Esophagus squamous epithelium (tissue), 5 donors: ENCODE measurements around the gene DNM2. TPM values are rescaled to one million over a fixed set of nuclear protein-coding genes. Genes with fewer than 3 reads are reported as not detected.
A peak's percentile ranks its signal among the peaks of the same experiment; 100 is the strongest.
"Not testable (repeated sequence)": the region's sequence is repeated elsewhere in the genome, so short reads cannot be mapped to it uniquely, and the experiment has no call there.

ENCODE experiments used
- DNase-seq: peaks from one replicate; lab custom pipeline; 2025; lab: John Stamatoyannopoulos, UW
- H3K27ac ChIP-seq, 4 donors: fragments of 200-600 bp; sonication (generic); one replicate each; pipeline ENCODE4 v1.5.1; 2016 to 2019; ENCODE audit warnings: mild to moderate bottlenecking in 1 of 4
- H3K27me3 ChIP-seq, 4 donors: fragments of 200-600 bp; sonication (generic); 1 replicate in 3 of 4; 2 replicates in 1 of 4; pipeline versions ENCODE4 v1.5.1 to v1.6.0; 2017 to 2021; ENCODE audit warnings: antibody characterized with exemption in 1 of 4
- H3K36me3 ChIP-seq, 3 donors: fragments of 200-600 bp; sonication (generic); one replicate each; pipeline ENCODE4 v1.5.1; 2016 to 2019
- H3K4me1 ChIP-seq, 3 donors: fragments of 200-600 bp; sonication (generic); one replicate each; pipeline ENCODE4 v1.5.1; 2017 to 2019
- H3K4me3 ChIP-seq, 4 donors: fragments of 200-600 bp; sonication (generic); 1 replicate in 3 of 4; 2 replicates in 1 of 4; pipeline ENCODE4 v1.5.1; 2016 to 2019; ENCODE audit warnings: mild to moderate bottlenecking in 2 of 4, moderate library complexity in 1 of 4
- H3K9me3 ChIP-seq, 3 donors: fragments of 200-600 bp; sonication (generic); one replicate each; pipeline ENCODE4 v1.5.1; 2016 to 2019
- CTCF ChIP-seq, 6 experiments: fragments of 450-650 bp in 4 of 6; fragments of 200-600 bp in 2 of 6; sonication (generic) in 2 of 6; IDR thresholded peaks; one replicate each; pipeline ENCODE4 v1.5.1; 2016 to 2019; ENCODE audit warnings: antibody characterized with exemption in 6 of 6, mild to moderate bottlenecking in 4 of 6, moderate library complexity in 4 of 6
- POLR2A ChIP-seq, 4 donors: fragments of 450-650 bp; IDR thresholded peaks; one replicate each; pipeline ENCODE4 v1.6.1; 2017; ENCODE audit warnings: antibody characterized with exemption in 4 of 4, mild to moderate bottlenecking in 4 of 4, moderate library complexity in 3 of 4
- WGBS, 2 donors: methylation state at CpG; one replicate each; pipeline ENCODE4 v1.1.5; 2018; 5-methylcytosine and 5-hydroxymethylcytosine counted together
- intact Hi-C: fragments of 100-400 bp; cut with DNase I; formaldehyde crosslinking; loops from one replicate; pipeline ENCODE4 v1.15.0; 2022
- small RNA-seq, 4 donors: library from RNA; depleted of rRNA; stranded (forward); fragments of <200 nt; gene quantifications; one replicate each; pipeline ENCODE3, GENCODE V24; 2016
- total RNA-seq, 4 donors: library from RNA; depleted of rRNA; stranded (reverse); fragments of >200 nt; gene quantifications; one replicate each; pipeline ENCODE4 v1.1.0, GENCODE V29; 2016
- donor health status: DM: yes; HTN: yes; CAD: no.

Gene DNM2
- total RNA-seq, 4 donors from 2014 or later: 79.9 to 138 (median 102) TPM

GRCh38 chr19:10872546-10873107 is 154.7 kb downstream of the DNM2 start:
- Histone ChIP-seq H3K4me3 (peak overlapping the region; percentile 88 to 94 (median 92)), H3K36me3 (no peaks in the 10 kb centered on the region), H3K9me3 (no peaks in the 10 kb centered on the region), H3K27me3 (no peaks in the 10 kb centered on the region), H3K27ac (peak overlapping the region; percentile 92 to 95 (median 93)), H3K4me1 (peaks cover 10 to 53% (median 24%) of the 10 kb centered on the region in 3 donors)
- no peak for DNase-seq
- TF ChIP-seq CTCF (IDR thresholded peaks at IDR 0.05): peak in 1 of 6 experiments; percentile 1
- no peak for TF ChIP-seq POLR2A (IDR thresholded peaks at IDR 0.05)
- 1 to 5% methylated on average over 9 to 15 of the region's 16 CpGs for WGBS, 2 donors
- intact Hi-C loops: loop anchor here (5.0 kb wide), 1 partner anchor 55 kb away; the partner anchor contains the start of genes TIMM29 and YIPF2

GRCh38 chr19:10874024-10874423 is 156.1 kb downstream of the DNM2 start:
- Histone ChIP-seq H3K4me1 (peaks cover 13 to 67% (median 35%) of the 10 kb centered on the region in 3 donors), H3K27me3 (no peaks in the 10 kb centered on the region), H3K9me3 (no peaks in the 10 kb centered on the region), H3K27ac (no peak overlapping the region), H3K36me3 (no peaks in the 10 kb centered on the region), H3K4me3 (no peak overlapping the region)
- no peak for DNase-seq
- intact Hi-C loops: loop anchor here (5.0 kb wide), 1 partner anchor 53 kb away; the partner anchor contains the start of genes TIMM29 and YIPF2
- 79 to 86% methylated on average over 1 of the region's 1 CpG for WGBS, 2 donors
- no peak for TF ChIP-seq CTCF (IDR thresholded peaks at IDR 0.05)
- no peak for TF ChIP-seq POLR2A (IDR thresholded peaks at IDR 0.05)

GRCh38 chr19:10876459-10877240 is 158.8 kb downstream of the DNM2 start:
- intact Hi-C loops: no loop called here
- 59 to 66% methylated on average over 5 to 8 of the region's 10 CpGs for WGBS, 2 donors
- H3K27ac ChIP-seq: peak overlapping the region in 3 of 4 donors; percentile 22 to 72 (median 66)

GRCh38 chr19:10877608-10878007 is 159.7 kb downstream of the DNM2 start:
- intact Hi-C loops, DNase-seq, H3K36me3 ChIP-seq, H3K4me3 ChIP-seq, H3K27me3 ChIP-seq, H3K9me3 ChIP-seq: not testable (repeated sequence)
- H3K4me1 ChIP-seq: peaks cover 16 to 84% (median 45%) of the 10 kb centered on the region in 3 donors
- H3K27ac ChIP-seq: peak overlapping the region in 3 of 4 donors; percentile 66 to 72 (median 66)
- WGBS, 2 donors: 92 to 96% methylated on average over 9 of the region's 9 CpGs

More at GRCh38 chr19:10876459-10877240, 158.8 kb downstream of the DNM2 start:
- H3K36me3 ChIP-seq: peaks cover 0 to 5% (median 0%) of the 10 kb centered on the region in 3 donors
- H3K4me3 ChIP-seq: no peak overlapping the region
- no peaks in the 10 kb centered on the region for H3K9me3 ChIP-seq
- no peak for DNase-seq
- peaks cover 20 to 84% (median 42%) of the 10 kb centered on the region in 3 donors for H3K4me1 ChIP-seq
- TF ChIP-seq POLR2A (IDR thresholded peaks at IDR 0.05) (no peak), CTCF (IDR thresholded peaks at IDR 0.05) (no peak)
- H3K27me3 ChIP-seq: no peaks in the 10 kb centered on the region

- H3K9me3 ChIP-seq: no peaks in the 10 kb centered on the region
- intact Hi-C loops: no loop called here
- DNase-seq: no peak
- peaks cover 10 to 78% (median 39%) of the 10 kb centered on the region in 3 donors for H3K4me1 ChIP-seq
- 48 to 62% methylated on average over 3 of the region's 3 CpGs for WGBS, 2 donors
- no peak overlapping the region for H3K4me3 ChIP-seq
- no peaks in the 10 kb centered on the region for H3K27me3 ChIP-seq
- H3K36me3 ChIP-seq: peaks cover 0 to 7% (median 0%) of the 10 kb centered on the region in 3 donors
- no peak for TF ChIP-seq CTCF (IDR thresholded peaks at IDR 0.05)
- no peak for TF ChIP-seq POLR2A (IDR thresholded peaks at IDR 0.05)
- peak overlapping the region; percentile 66 to 72 (median 66) for H3K27ac ChIP-seq
Observed at GRCh38 chr19:10878253-10878652, 160.4 kb downstream of the DNM2 start.

Small RNAs within 50 kb of the gene (small RNA-seq; reads per million reads assigned to genes)
- gene MIR199A1 (0 reads per million in 4 donors), gene MIR4748 (0 reads per million in 4 donors), gene MIR638 (0 reads per million in 4 donors), gene MIR6793 (0 to 0.21 (median 0) reads per million in 4 donors)

Other genes with a start within 250 kb of the DNM2 start
- 10 to 100 TPM; 66.2 to 86.9 (median 76.4) TPM for gene KEAP1, start 214.7 kb upstream of the DNM2 start, total RNA-seq
- 10 to 100 TPM in 3 of 4 donors, 1 to 10 TPM in 1; 8.9 to 27.2 (median 16.3) TPM for gene S1PR5, start 200.6 kb upstream of the DNM2 start, total RNA-seq
- gene ATG4D, start 174.2 kb upstream of the DNM2 start, total RNA-seq: 10 to 100 TPM; 46.5 to 59.3 (median 51.4) TPM
- 10 to 100 TPM; 18.2 to 30.3 (median 23.9) TPM for gene KRI1, start 152.1 kb upstream of the DNM2 start, total RNA-seq
- gene CDKN2D, start 149.1 kb upstream of the DNM2 start, total RNA-seq: 10 to 100 TPM in 1 of 4 donors, 1 to 10 TPM in 3; 5.1 to 14.4 (median 6.2) TPM
- 10 to 100 TPM; 24.8 to 67.0 (median 57.1) TPM for gene AP1M2, start 130.8 kb upstream of the DNM2 start, total RNA-seq
- 10 to 100 TPM; 59.7 to 82.8 (median 69.8) TPM for gene SLC44A2, start 92.5 kb upstream of the DNM2 start, total RNA-seq
- 100 to 1,000 TPM in 2 of 4 donors, 10 to 100 TPM in 2; 68.7 to 123 (median 98.3) TPM for gene ILF3, start 63.7 kb upstream of the DNM2 start, total RNA-seq
- 10 to 100 TPM; 25.3 to 50.9 (median 27.3) TPM for gene QTRT1, start 16.6 kb upstream of the DNM2 start, total RNA-seq
- 10 to 100 TPM; 14.7 to 30.3 (median 24.1) TPM for gene TMED1, start 118.1 kb downstream of the DNM2 start, total RNA-seq
- 1 to 10 TPM in 1 of 4 donors, under 1 TPM in 1, not detected in 2; 0.38 to 1.3 TPM for gene C19orf38, start 130.3 kb downstream of the DNM2 start, total RNA-seq
- gene CARM1, start 153.5 kb downstream of the DNM2 start, total RNA-seq: 10 to 100 TPM; 21.4 to 35.4 (median 28.5) TPM
- 10 to 100 TPM; 39.6 to 63.2 (median 44.0) TPM for gene YIPF2, start 210.6 kb downstream of the DNM2 start, total RNA-seq
- 10 to 100 TPM; 23.6 to 35.6 (median 27.3) TPM for gene TIMM29, start 210.7 kb downstream of the DNM2 start, total RNA-seq
- gene SMARCA4, start 243.0 kb downstream of the DNM2 start, total RNA-seq: 100 to 1,000 TPM in 2 of 4 donors, 10 to 100 TPM in 2; 62.8 to 142 (median 93.4) TPM